ENCODE measurements around the gene ATP6V0E1. TPM values are rescaled to one million over a fixed set of nuclear protein-coding genes. Genes with fewer than 3 reads are reported as not detected.

The ATP6V0E1 gene
- total RNA-seq, 4 donors from 2014 or later, result 57.8 to 132 (median 97.2) TPM

GRCh38 chr5:172944741-172945140 is 38.8 kb upstream of the ATP6V0E1 start:
- TF ChIP-seq POLR2A (IDR thresholded peaks at IDR 0.05) (no peak), CTCF (IDR thresholded peaks at IDR 0.05) (no peak)
- intact Hi-C loops (cut with DNase I), result loop anchor here (10.0 kb wide), 1 partner anchor 470 kb away; no protein-coding TSS in a partner anchor
- peaks cover 6 to 96% (median 19%) of the 10 kb centered on the region in 3 donors for H3K36me3 ChIP-seq
- WGBS, 2 donors, result 73% methylated on average over 4 to 6 of the region's 6 CpGs
- no peaks in the 10 kb centered on the region for H3K9me3 ChIP-seq
- no peak overlapping the region for H3K27ac ChIP-seq
- H3K4me3 ChIP-seq, result no peak overlapping the region
- DNase-seq, result no peak
- H3K27me3 ChIP-seq, result no peaks in the 10 kb centered on the region
- H3K4me1 ChIP-seq, result no peaks in the 10 kb centered on the region

- peaks cover 6 to 94% (median 19%) of the 10 kb centered on the region in 3 donors for H3K36me3 ChIP-seq
- DNase-seq, result no peak
Measured at GRCh38 chr5:172945151-172945550, 38.4 kb upstream of the ATP6V0E1 start.

GRCh38 chr5:172946146-172946545 is 37.4 kb upstream of the ATP6V0E1 start:
- no peak overlapping the region for H3K27ac ChIP-seq
- intact Hi-C loops (cut with DNase I), result loop anchor here (10.0 kb wide), 1 partner anchor 471 kb away; no protein-coding TSS in a partner anchor

More at GRCh38 chr5:172945151-172945550, 38.4 kb upstream of the ATP6V0E1 start:
- Histone ChIP-seq H3K27me3 (no peaks in the 10 kb centered on the region), H3K9me3 (no peaks in the 10 kb centered on the region), H3K4me1 (no peaks in the 10 kb centered on the region), H3K27ac (no peak overlapping the region), H3K4me3 (no peak overlapping the region)
- 95 to 98% methylated on average over 6 of the region's 6 CpGs for WGBS, 2 donors
- no peak for TF ChIP-seq CTCF (IDR thresholded peaks at IDR 0.05)
- TF ChIP-seq POLR2A (IDR thresholded peaks at IDR 0.05), result no peak
- intact Hi-C loops (cut with DNase I), result loop anchor here (10.0 kb wide), 1 partner anchor 470 kb away; no protein-coding TSS in a partner anchor

GRCh38 chr5:172949426-172949825 is 34.1 kb upstream of the ATP6V0E1 start:
- no peaks in the 10 kb centered on the region for H3K4me1 ChIP-seq
- WGBS, 2 donors, result no CpG with 5 or more reads among the region's 3 CpGs
- H3K27ac ChIP-seq, result no peak overlapping the region
- no peaks in the 10 kb centered on the region for H3K27me3 ChIP-seq
- TF ChIP-seq CTCF (IDR thresholded peaks at IDR 0.05) (no peak), POLR2A (IDR thresholded peaks at IDR 0.05) (no peak)
- no peak overlapping the region for H3K4me3 ChIP-seq
- H3K36me3 ChIP-seq, result peaks cover 6 to 73% (median 14%) of the 10 kb centered on the region in 3 donors
- intact Hi-C loops (cut with DNase I), result loop anchor here (10.0 kb wide), 1 partner anchor 475 kb away; no protein-coding TSS in a partner anchor
- DNase-seq, result no peak
- no peaks in the 10 kb centered on the region for H3K9me3 ChIP-seq

More at GRCh38 chr5:172946146-172946545, 37.4 kb upstream of the ATP6V0E1 start:
- Histone ChIP-seq H3K27me3 (no peaks in the 10 kb centered on the region), H3K4me1 (no peaks in the 10 kb centered on the region), H3K4me3 (no peak overlapping the region), H3K9me3 (no peaks in the 10 kb centered on the region), H3K36me3 (peaks cover 6 to 94% (median 14%) of the 10 kb centered on the region in 3 donors)
- no peak for DNase-seq
- TF ChIP-seq POLR2A (IDR thresholded peaks at IDR 0.05), result no peak
- no peak for TF ChIP-seq CTCF (IDR thresholded peaks at IDR 0.05)
- 85 to 100% methylated on average over 4 to 6 of the region's 7 CpGs for WGBS, 2 donors

GRCh38 chr5:172950176-172950965 is 33.2 kb upstream of the ATP6V0E1 start:
- no peak for TF ChIP-seq CTCF (IDR thresholded peaks at IDR 0.05)
- TF ChIP-seq POLR2A (IDR thresholded peaks at IDR 0.05), result no peak
- Histone ChIP-seq H3K4me1 (peaks cover 0 to under 1% (median 0%) of the 10 kb centered on the region in 3 donors), H3K9me3 (no peaks in the 10 kb centered on the region), H3K36me3 (peaks cover 6 to 63% (median 14%) of the 10 kb centered on the region in 3 donors), H3K4me3 (no peak overlapping the region), H3K27ac (no peak overlapping the region), H3K27me3 (no peaks in the 10 kb centered on the region)
- no peak for DNase-seq
- WGBS, 2 donors, result 89 to 91% methylated on average over 7 to 10 of the region's 12 CpGs
- intact Hi-C loops (cut with DNase I), result no loop called here
